Measurements from ENCODE around the gene IGF1R. TPM values are rescaled to one million over a fixed set of nuclear protein-coding genes. Genes with fewer than 3 reads are reported as not detected.

Gene IGF1R
- total RNA-seq, 2 donors from 2014 or later = 115 to 119 TPM

- no peak for DNase-seq
- no peak for TF ChIP-seq CTCF (conservative IDR thresholded peaks at IDR 0.05)
- Histone ChIP-seq H3K9ac (ENCODE audit: extremely low read depth, low read length, poor library complexity, severe bottlenecking) (no peak overlapping the region), H3K9me3 (ENCODE audit: control insufficient read depth, low read length) (peaks cover 11% of the 10 kb centered on the region), H3K4me3 (ENCODE audit: low read length) (no peak overlapping the region), H3K27ac (ENCODE audit: low read depth, low read length) (no peak overlapping the region), H3K27me3 (ENCODE audit: control insufficient read depth, insufficient read depth, low read length, poor library complexity, severe bottlenecking) (no peaks in the 10 kb centered on the region), H3K4me1 (ENCODE audit: control insufficient read depth, insufficient read depth, low read length) (no peaks in the 10 kb centered on the region), H3K36me3 (ENCODE audit: control insufficient read depth, insufficient read depth, low read length) (peaks cover 20% of the 10 kb centered on the region)
- H3K9me3 Mint-ChIP-seq = no peaks in the 10 kb centered on the region
- H3K27me3 Mint-ChIP-seq (ENCODE audit: insufficient read depth) = no peaks in the 10 kb centered on the region
- H3K27ac Mint-ChIP-seq = no peak overlapping the region
- H3K36me3 Mint-ChIP-seq (ENCODE audit: low read depth) = peaks cover 19% of the 10 kb centered on the region
- H3K4me1 Mint-ChIP-seq = peaks cover 72% of the 10 kb centered on the region
- H3K4me3 Mint-ChIP-seq = no peak overlapping the region
- 94 to 97% methylated on average over 7 of the region's 7 CpGs for WGBS, 2 experiments (ENCODE audit: insufficient coverage in 1 of 2, insufficient read length in 1 of 2)
Observed at GRCh38 chr15:98715401-98715800, 67.1 kb downstream of the IGF1R start.

GRCh38 chr15:98715890-98716443 is 67.6 kb downstream of the IGF1R start:
- no peak for TF ChIP-seq CTCF (conservative IDR thresholded peaks at IDR 0.05)
- Histone ChIP-seq H3K9ac (ENCODE audit: extremely low read depth, low read length, poor library complexity, severe bottlenecking) (no peak overlapping the region), H3K4me1 (ENCODE audit: control insufficient read depth, insufficient read depth, low read length) (no peaks in the 10 kb centered on the region), H3K4me3 (ENCODE audit: low read length) (no peak overlapping the region), H3K27ac (ENCODE audit: low read depth, low read length) (no peak overlapping the region), H3K27me3 (ENCODE audit: control insufficient read depth, insufficient read depth, low read length, poor library complexity, severe bottlenecking) (no peaks in the 10 kb centered on the region), H3K36me3 (ENCODE audit: control insufficient read depth, insufficient read depth, low read length) (peaks cover 14% of the 10 kb centered on the region), H3K9me3 (ENCODE audit: control insufficient read depth, low read length) (peaks cover 7% of the 10 kb centered on the region)
- Mint-ChIP-seq H3K4me3 (no peak overlapping the region), H3K27me3 (ENCODE audit: insufficient read depth) (no peaks in the 10 kb centered on the region), H3K9me3 (no peaks in the 10 kb centered on the region), H3K36me3 (ENCODE audit: low read depth) (peaks cover 15% of the 10 kb centered on the region), H3K4me1 (peaks cover 78% of the 10 kb centered on the region), H3K27ac (peak overlapping the region; percentile 7)
- 95 to 97% methylated on average over 6 to 9 of the region's 9 CpGs for WGBS, 2 experiments (ENCODE audit: insufficient coverage in 1 of 2, insufficient read length in 1 of 2)
- DNase-seq = no peak

DNA sequence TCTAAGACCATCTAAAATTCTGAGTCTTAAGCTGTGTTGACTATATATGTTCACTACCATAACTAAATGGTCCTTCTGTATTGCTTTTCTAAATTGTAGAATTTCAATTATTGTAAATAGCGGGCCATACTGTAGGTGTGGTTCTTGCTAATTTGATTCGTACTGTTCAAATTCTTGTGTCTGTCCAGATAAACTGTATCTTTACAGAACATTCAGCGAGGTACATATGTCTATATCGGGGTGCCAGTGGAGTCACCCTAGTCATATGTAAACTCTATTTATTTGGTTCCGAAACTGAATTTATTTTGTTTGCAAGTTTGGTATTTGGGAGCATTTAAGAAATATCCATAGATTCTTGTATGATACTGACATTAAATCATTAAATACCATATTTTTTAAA is 69.0 kb downstream of the IGF1R start:
- no peak for TF ChIP-seq CTCF (conservative IDR thresholded peaks at IDR 0.05)
- Mint-ChIP-seq H3K9me3 (no peaks in the 10 kb centered on the region), H3K4me3 (no peak overlapping the region), H3K27me3 (ENCODE audit: insufficient read depth) (no peaks in the 10 kb centered on the region), H3K27ac (no peak overlapping the region), H3K4me1 (peaks cover 87% of the 10 kb centered on the region), H3K36me3 (ENCODE audit: low read depth) (peaks cover under 1% of the 10 kb centered on the region)
- H3K9ac ChIP-seq (ENCODE audit: extremely low read depth, low read length, poor library complexity, severe bottlenecking) = no peak overlapping the region
- DNase-seq = no peak
- no peak overlapping the region for H3K4me3 ChIP-seq (ENCODE audit: low read length)
- H3K27ac ChIP-seq (ENCODE audit: low read depth, low read length) = no peak overlapping the region
- H3K36me3 ChIP-seq (ENCODE audit: control insufficient read depth, insufficient read depth, low read length) = peaks cover 3% of the 10 kb centered on the region
- peaks cover 5% of the 10 kb centered on the region for H3K4me1 ChIP-seq (ENCODE audit: control insufficient read depth, insufficient read depth, low read length)
- H3K9me3 ChIP-seq (ENCODE audit: control insufficient read depth, low read length) = no peaks in the 10 kb centered on the region
- H3K27me3 ChIP-seq (ENCODE audit: control insufficient read depth, insufficient read depth, low read length, poor library complexity, severe bottlenecking) = no peaks in the 10 kb centered on the region
- WGBS, 2 experiments (ENCODE audit: insufficient coverage in 1 of 2, insufficient read length in 1 of 2) = 92 to 99% methylated on average over 2 to 5 of the region's 5 CpGs
